Fibroblast of villous mesenchyme (primary cell): Measurements from ENCODE around the gene NBPF20. TPM values are rescaled to one million over a fixed set of nuclear protein-coding genes. Genes with fewer than 3 reads are reported as not detected.
A peak's percentile ranks its signal among the peaks of the same experiment; 100 is the strongest.
"Not testable (repeated sequence)": the region's sequence is repeated elsewhere in the genome, so short reads cannot be mapped to it uniquely, and the experiment has no call there.

Experiments
- DNase-seq: peaks from one replicate; pipeline ENCODE4 v3.0.0-alpha.2; 2010; ENCODE audit warnings: low read depth
- H3K4me3 ChIP-seq: 2 replicates; pipeline ENCODE4 v1.5.1; 2011; ENCODE audit warnings: low read depth, mild to moderate bottlenecking, low read length
- total RNA-seq: library from RNA; depleted of rRNA; stranded (reverse); fragments of >200 nt; gene quantifications from 2 replicates; pipeline ENCODE4 v1.2.3, GENCODE V29; 2012
- TF ChIP-seq, protein P1 (sequence below): IDR thresholded peaks from 2 replicates; pipeline ENCODE4 v1.5.1; 2012; ENCODE audit warnings: low read depth, mild to moderate bottlenecking, low read length; ENCODE audit not compliant: insufficient read depth

The NBPF20 gene, protein sequence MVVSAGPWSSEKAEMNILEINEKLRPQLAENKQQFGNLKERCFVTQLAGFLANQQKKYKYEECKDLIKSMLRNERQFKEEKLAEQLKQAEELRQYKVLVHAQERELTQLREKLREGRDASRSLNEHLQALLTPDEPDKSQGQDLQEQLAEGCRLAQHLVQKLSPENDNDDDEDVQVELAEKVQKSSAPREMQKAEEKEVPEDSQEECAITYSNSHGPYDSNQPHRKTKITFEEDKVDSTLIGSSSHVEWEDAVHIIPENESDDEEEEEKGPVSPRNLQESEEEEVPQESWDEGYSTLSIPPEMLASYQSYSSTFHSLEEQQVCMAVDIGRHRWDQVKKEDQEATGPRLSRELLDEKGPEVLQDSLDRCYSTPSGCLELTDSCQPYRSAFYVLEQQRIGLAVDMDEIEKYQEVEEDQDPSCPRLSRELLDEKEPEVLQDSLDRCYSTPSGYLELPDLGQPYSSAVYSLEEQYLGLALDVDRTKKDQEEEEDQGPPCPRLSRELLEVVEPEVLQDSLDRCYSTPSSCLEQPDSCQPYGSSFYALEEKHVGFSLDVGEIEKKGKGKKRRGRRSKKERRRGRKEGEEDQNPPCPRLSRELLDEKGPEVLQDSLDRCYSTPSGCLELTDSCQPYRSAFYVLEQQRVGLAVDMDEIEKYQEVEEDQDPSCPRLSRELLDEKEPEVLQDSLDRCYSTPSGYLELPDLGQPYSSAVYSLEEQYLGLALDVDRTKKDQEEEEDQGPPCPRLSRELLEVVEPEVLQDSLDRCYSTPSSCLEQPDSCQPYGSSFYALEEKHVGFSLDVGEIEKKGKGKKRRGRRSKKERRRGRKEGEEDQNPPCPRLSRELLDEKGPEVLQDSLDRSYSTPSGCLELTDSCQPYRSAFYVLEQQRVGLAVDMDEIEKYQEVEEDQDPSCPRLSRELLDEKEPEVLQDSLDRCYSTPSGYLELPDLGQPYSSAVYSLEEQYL (N-terminal part only)
- total RNA-seq = 2.3 and 2.6 TPM in 2 replicates

DNA sequence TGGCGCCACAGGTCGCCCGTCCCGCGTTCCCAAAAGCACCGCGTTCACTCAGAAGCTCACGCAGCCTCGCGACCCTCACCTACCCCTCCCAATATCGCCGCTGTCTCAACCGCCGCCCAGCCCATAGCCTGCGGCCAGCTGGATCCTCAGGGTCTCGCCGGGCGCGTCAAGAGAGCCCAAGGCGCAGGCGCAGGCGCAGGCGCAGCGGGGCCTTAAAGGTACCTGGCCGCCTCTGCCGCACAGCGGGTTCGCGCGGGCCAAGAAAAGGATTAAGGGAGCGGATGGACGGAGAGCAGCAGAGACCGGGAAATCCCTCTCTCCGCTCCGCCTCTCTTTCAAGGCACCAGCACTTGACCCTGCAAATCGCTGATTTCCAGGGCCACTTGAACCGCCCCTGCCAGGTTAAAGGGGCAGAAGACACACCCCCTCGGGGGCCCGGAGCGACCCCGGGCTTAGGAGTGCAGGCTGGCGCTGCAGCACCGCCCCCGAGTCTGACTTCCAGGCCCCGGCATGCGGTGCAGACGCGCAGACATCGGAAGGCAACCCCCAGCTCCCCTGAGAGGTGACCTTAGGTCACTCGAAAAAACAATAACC lies at the start of gene NBPF20:
TSS of gene NBPF20 (minus strand) at position 168 of the 594 bp plus-strand sequence. CDS start 20,331 bp downstream, outside the sequence.
- H3K4me3 ChIP-seq = peak within 1 kb of the TSS; percentile 70
- TF ChIP-seq, protein P1, sequence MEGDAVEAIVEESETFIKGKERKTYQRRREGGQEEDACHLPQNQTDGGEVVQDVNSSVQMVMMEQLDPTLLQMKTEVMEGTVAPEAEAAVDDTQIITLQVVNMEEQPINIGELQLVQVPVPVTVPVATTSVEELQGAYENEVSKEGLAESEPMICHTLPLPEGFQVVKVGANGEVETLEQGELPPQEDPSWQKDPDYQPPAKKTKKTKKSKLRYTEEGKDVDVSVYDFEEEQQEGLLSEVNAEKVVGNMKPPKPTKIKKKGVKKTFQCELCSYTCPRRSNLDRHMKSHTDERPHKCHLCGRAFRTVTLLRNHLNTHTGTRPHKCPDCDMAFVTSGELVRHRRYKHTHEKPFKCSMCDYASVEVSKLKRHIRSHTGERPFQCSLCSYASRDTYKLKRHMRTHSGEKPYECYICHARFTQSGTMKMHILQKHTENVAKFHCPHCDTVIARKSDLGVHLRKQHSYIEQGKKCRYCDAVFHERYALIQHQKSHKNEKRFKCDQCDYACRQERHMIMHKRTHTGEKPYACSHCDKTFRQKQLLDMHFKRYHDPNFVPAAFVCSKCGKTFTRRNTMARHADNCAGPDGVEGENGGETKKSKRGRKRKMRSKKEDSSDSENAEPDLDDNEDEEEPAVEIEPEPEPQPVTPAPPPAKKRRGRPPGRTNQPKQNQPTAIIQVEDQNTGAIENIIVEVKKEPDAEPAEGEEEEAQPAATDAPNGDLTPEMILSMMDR = no peak
- peak; percentile 67 for DNase-seq

DNA sequence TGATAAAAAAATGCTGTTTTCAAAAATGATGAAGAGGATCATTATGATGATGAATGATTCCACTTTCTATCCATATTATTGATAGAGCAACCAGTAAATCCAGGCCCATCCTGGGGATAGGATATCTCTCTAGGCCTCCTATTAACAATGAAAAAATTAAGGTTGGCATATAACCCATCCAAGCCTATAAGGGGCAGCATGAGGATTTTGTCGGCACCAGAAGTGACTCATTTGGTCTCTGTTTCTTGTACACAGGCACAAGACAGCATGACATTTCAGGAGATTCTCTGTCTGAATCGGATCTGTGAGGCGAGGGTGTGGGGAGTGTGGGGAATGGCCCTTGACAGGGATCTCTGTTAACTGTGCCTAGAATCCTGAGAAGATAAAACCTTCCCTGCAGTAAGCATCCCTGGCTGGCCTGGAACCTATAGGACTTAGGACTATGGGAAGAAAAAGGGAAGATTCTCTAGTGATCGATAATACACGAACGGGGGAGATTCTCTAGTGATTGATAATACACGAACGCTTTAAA lies 49.5 kb upstream of the NBPF20 start:
- not testable (repeated sequence) for DNase-seq, H3K4me3 ChIP-seq

DNA sequence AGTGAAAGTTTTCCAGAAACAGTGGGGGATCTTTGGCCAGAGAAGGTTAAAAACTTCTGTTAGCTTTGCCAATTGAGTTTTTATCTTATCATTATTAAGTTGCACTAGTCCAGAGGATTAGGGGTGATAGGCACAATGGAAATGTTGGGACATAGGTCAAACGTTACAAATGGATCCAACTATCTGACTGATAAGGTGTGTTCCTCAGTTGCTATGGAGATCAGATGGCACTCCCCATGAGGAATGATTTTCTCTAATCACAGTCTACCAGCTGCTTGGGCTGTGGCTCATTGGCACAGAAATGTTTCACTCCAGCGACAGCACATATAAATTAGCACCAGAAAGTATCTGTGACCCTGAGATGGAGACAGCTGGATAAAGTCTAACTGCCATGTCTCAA lies 47.3 kb upstream of the NBPF20 start:
- not testable (repeated sequence) for DNase-seq, H3K4me3 ChIP-seq

DNA sequence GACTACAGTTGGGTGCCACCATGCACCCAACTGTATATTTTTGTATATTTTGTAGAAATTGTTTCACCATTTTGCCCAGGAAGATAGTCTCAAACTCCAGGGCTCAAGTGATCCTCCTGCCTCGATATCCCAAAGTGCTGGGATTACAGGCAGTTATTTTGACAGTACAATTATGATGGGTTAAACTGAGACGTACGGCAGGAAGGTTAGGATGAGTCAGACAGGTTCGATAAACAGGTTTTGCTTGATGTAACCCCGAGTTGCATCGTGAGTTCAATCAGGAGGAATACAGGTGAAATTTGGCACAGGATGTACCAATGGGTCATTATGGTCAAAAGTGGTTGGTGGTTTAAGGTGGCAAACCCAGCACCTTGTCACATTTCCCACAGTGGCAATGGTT lies 46.0 kb upstream of the NBPF20 start:
- H3K4me3 ChIP-seq, DNase-seq: not testable (repeated sequence)

DNA sequence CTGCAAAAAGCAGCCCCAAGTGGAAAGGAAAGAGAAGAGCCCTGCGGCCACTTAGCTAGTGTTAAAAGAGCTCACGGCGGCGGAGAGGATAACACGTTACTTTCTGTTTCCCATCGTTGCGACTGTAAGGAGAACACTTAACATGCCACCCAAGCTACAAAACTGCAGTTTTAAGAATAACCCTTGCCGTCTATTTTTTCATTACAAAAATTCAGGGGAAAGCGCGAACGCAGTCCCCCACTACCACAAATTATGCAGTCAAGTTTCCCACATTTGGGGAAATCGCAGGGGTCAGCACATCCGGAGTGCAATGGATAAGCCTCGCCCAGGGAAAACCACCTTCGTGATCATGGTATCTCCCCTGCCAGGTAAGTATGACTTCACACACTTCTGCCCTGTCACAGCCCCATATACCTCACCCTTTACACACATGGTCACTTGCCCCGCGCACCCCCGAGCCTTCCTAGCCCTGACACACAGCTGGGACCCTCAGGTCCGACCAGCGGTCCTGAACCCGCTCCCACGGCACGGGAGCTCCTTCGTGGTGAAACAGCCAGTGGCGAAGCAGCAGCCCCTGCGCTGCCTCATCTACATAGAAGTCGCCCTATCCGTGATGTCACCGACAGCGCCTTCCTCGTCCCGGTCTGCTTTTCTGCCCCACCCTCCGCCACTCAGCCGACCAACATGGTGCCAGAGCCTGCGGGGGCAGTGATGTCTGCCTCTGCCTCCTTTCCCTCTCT lies 40.2 kb upstream of the NBPF20 start:
- DNase-seq = peak; percentile 89
- H3K4me3 ChIP-seq = peak overlapping the region; percentile 61

DNA sequence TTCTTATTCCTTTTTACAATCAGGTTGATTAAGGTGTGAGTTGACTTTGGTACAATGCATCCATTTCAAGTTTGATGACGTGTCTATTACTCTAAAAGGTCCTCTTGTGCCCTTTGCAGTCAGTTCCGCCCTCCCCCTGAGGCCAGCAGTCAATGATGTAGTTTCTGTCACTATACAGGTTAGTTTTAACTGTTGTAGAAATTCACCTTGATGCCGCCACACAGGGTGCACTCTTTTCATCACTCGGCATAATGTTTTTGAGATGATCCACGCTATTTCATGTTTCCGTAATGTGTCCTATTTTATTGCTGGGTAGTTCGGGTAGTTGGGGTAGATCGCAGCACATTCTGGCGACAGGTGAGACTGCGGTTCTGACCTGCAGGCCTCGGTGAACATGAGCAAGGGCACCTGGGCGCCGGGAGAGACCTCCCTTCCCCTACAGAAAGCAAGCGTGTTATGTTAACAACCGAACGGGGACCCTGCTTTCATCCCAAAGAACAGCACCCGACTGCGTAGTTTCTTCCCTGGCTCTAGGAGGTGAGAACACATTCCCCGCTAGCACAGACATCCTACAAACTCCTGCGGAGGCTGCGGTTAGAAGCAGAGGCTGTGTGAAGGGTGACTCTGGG lies 39.4 kb upstream of the NBPF20 start:
- not testable (repeated sequence) for DNase-seq
- H3K4me3 ChIP-seq = peak overlapping the region; percentile 61

DNA sequence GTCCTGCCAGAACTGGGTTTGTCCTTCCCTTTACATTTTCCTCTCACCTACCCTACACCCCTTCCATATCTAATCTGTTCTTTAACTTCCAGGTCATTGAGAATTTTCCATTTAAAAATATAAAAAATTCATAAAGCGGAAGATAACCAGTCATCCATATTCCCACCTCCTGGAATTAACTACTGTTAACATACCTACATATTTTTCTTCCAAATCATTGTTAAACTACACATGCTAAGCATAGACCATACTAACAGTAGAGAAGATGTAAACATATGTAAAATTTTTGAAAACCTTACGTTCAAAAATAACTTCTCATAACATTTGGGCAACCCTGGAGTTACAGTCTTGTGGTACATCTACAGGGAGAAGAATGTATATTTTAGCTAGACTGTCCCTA lies 38.6 kb upstream of the NBPF20 start:
- not testable (repeated sequence) for H3K4me3 ChIP-seq, DNase-seq

DNA sequence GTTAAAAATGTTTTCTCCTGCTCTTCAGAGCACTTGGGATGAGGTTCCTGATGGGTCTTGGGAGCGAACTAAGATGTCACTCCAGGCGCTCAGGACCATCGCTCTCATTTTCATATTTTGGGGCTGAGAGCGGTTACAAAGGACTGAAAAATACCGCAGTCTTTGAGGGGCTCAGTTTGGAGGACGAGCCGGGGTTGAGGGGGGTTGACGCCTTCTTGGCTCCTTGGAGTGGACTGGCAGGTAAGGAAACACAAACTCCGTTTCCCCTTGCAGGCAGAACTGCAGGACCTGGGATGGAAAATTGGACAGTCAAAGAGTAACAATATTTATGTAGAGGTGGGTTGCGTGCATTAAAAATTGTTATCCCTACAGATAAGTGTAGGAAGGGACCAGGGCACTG lies 35.3 kb upstream of the NBPF20 start:
- not testable (repeated sequence) for H3K4me3 ChIP-seq, DNase-seq

DNA sequence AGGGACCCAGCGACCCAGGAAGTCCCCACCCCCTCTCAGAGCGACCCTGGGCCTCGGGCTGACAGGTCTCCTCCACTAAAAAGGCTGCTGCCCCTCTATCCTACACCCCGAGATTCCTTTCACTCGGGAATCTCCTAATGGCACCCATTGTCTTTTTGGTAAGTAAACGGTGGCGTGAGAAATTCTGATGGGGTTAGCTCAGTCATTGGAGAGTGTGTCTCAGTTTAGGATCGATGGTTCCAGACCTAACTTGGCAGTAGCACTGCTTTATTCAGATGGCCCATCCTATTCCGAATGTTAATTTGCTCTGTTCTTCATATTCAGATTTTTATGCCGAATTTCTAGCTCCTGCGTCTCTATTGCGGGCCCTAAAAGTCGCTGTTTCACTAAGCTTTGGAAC lies 34.6 kb upstream of the NBPF20 start:
- H3K4me3 ChIP-seq = peak overlapping the region; percentile 37
- not testable (repeated sequence) for DNase-seq

DNA sequence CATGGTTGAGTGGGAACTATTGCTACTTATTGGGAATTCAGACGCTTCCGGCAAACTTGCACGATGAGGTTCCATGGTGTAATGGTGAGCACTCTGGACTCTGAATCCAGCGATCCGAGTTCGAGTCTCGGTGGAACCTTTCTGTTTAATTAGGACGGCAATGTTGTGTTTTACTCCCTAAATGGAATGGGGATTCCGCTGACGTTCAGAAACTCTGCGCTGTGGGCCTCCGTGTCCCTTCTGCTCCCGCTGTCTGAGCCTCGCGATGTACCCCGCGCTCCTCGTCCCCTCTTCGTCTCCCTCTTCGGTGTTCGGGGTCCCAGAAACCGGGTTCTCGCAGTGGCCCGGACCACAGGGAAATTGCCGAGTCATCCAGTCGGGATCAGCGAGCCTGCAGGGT lies 34.2 kb upstream of the NBPF20 start:
- H3K4me3 ChIP-seq, DNase-seq: not testable (repeated sequence)

DNA sequence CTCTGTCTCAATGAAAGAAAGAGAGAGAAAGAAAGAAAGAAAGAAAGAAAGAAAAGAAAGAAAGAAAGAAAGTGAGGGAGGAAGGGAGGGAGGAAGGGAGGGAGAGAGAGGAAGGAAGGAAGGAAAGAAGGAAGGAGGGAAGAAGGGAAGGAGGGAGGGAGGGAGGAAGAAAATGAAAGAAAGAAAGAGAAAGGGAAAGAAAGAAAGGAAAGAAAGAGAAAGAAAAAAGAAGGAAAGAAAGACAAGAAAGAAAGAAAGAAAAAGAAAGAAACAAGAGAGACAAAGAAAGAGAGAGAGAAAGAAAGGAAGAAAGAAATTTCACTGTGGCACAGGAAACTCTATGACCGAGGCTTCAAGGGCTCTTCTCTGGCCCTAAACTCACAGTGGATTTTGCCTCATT lies 33.7 kb upstream of the NBPF20 start:
- not testable (repeated sequence) for H3K4me3 ChIP-seq, DNase-seq

DNA sequence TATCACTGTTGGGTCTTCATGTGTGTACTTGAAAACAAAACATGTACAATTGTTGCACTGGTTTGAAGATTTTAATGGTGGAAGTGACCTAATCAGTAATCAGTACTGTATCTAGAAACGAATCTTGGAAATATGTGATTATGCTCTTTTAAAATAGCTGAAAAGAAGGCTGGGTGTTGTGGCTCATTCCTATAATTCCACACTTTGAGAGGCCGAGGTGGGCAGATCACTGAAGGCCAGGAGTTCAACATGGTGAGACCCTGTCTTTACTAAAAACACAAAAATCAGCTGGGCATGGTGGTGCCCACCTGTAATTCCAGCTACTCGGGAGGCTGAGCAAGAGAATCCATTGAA lies 29.4 kb upstream of the NBPF20 start:
- DNase-seq, H3K4me3 ChIP-seq: not testable (repeated sequence)

DNA sequence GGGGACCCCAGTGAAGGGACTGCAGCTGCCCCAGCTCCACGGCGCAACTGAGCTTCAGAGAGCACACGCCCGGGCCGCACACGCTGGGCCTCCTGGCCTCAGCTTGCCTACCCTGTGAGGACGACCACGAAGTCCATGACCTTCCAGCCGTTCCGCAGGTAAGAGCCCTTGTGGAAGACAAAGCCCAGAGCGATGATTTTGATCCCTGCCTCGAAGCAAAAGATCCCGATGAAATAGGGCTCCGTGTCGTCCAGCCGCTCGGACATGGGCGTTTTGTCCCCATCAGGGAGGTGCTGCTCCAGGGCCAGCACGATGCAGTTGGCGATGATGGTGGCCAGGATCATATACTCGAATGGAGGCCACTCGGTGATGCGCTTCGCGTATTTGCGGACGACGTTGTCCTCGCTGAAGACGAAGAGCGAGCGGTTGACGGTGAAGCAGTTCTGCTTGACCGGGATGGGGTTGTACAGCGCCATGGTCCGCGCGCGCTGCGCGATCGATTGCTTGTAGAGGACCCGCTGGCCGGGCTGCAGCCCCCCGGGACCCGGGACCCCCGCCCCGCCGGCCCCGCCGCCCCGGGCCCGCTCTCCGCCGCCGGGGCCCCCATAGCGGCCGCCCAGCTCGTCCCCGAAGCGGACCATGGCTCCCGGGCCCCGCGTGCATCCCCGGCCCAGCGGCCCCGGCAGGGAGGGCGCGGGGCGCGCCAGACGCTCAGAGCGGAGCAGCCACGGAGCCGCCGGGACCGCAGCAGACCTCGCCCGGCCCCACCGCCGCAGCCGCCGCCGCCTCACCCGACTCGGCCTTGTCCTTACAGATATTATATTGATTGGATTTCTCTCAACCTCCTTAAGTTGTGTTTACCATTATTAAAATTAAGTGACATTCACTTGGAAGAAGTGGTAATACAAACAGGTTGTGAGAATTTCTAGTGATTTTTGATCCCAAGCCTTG lies 28.7 kb upstream of the NBPF20 start:
- not testable (repeated sequence) for DNase-seq

DNA sequence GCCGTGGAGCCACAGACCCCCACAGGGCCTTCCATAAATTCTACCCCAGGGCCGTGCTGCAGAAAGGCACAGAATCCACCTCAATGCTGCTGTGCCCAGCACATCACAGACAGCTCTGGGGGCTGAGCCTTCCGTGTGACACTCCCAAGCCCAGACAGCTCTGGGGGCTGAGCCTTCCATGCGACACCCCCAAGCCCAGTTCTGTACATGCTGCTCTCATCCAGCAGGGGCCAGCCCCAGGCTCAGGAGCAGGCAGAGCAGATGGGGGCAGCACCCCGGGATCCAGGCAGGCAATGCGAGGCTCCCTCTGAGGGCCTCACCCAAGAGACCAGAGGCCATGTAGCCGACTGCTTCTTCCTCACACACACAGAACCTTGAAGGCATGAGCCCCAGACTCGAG lies 27.1 kb upstream of the NBPF20 start:
- not testable (repeated sequence) for H3K4me3 ChIP-seq

More for the DNA sequence above, 28.7 kb upstream of the NBPF20 start:
- H3K4me3 ChIP-seq = not testable (repeated sequence)

DNA sequence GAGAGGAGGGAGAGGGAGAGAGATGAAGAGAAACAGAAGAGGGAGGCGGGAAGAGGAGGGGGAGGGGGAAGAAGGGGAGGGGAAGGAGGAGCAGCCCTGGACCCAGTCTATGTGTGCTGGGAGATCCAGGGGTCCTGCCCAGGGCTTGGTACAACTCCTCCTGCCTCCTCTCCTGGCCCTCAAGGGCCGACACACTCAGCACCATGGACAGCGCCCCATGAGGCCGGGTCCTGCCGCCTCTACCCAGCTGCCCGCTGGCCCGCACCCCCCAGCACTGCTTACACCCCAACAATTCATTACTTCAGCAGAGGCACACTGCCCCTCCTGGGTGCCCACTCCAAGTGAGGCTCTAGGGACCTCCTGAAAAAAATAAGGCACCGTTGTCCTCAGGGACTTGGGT lies 26.5 kb upstream of the NBPF20 start:
- peak; percentile 7 for DNase-seq
- H3K4me3 ChIP-seq = not testable (repeated sequence)

More for the DNA sequence above, 27.1 kb upstream of the NBPF20 start:
- not testable (repeated sequence) for DNase-seq
